Transverse colon (tissue), 4 donors: ENCODE data around the gene GARIN1A. TPM values are rescaled to one million over a fixed set of nuclear protein-coding genes. Genes with fewer than 3 reads are reported as not detected.

ENCODE experiments used
- DNase-seq: peaks from one replicate; pipeline ENCODE4 v3.0.0-alpha.2; 2019
- H3K27ac ChIP-seq, 4 donors: fragments of 200-600 bp; sonication (generic); 2 replicates each; pipeline ENCODE4 v1.5.1; 2016 to 2018; ENCODE audit warnings: inconsistent platforms in 4 of 4
- H3K27me3 ChIP-seq: fragments of 200-600 bp; sonication (generic); 2 replicates; pipeline ENCODE4 v1.5.1; 2017; ENCODE audit warnings: inconsistent platforms
- H3K36me3 ChIP-seq, 4 donors: fragments of 200-600 bp; sonication (generic); 2 replicates each; pipeline ENCODE4 v1.5.1; 2017 to 2019; ENCODE audit warnings: inconsistent platforms in 4 of 4
- H3K4me1 ChIP-seq, 4 donors: fragments of 200-600 bp; sonication (generic); 2 replicates each; pipeline ENCODE4 v1.5.1; 2017 to 2020; ENCODE audit warnings: inconsistent platforms in 4 of 4
- H3K4me3 ChIP-seq, 4 donors: fragments of 200-600 bp; sonication (generic); 1 replicate in 1 of 4; 2 replicates in 3 of 4; pipeline versions ENCODE4 v1.5.1 to v1.6.1; 2017 to 2019; ENCODE audit warnings: inconsistent platforms in 4 of 4
- H3K9me3 ChIP-seq, 2 donors: fragments of 200-600 bp; sonication (generic); 2 replicates each; pipeline ENCODE4 v1.5.1; 2017 to 2019; ENCODE audit warnings: inconsistent platforms in 2 of 2
- EP300 ChIP-seq: sonication (generic); formaldehyde crosslinking; IDR thresholded peaks from one replicate; pipeline ENCODE4 v1.6.1; 2017; ENCODE audit warnings: antibody characterized with exemption, low read depth
- POLR2A ChIP-seq: fragments of 450-650 bp; IDR thresholded peaks from one replicate; pipeline ENCODE4 v1.6.1; 2016; ENCODE audit warnings: antibody characterized with exemption, mild to moderate bottlenecking, moderate library complexity
- POLR2AphosphoS5 ChIP-seq, 3 donors: sonication (generic); formaldehyde crosslinking; IDR thresholded peaks; one replicate each; pipeline ENCODE4 v1.6.1; 2016; ENCODE audit warnings: antibody characterized with exemption in 3 of 3
- WGBS, 2 donors: methylation state at CpG; one replicate each; pipeline ENCODE4 v1.1.5; 2018; ENCODE audit warnings: low coverage in 1 of 2; 5-methylcytosine and 5-hydroxymethylcytosine counted together
- in situ Hi-C, 4 donors: fragments of 200-750 bp; cut with MboI; loops; one replicate each; pipeline versions ENCODE4 v1.15.0 to v1.15.1; 2017; ENCODE audit warnings: low sequenced_read_pairs in 3 of 4, low pct_ligation_motif_present in 1 of 4, low pct_unique_long_range_greater_than_20kb in 1 of 4
- intact Hi-C: fragments of 100-400 bp; cut with DNase I; formaldehyde crosslinking; loops from one replicate; pipeline ENCODE4 v1.15.1; 2023; ENCODE audit warnings: low total_unique reads
- total RNA-seq, 4 donors: library from RNA; depleted of rRNA; stranded (reverse); fragments of >200 nt; gene quantifications; one replicate each; pipeline ENCODE4 v1.1.0, GENCODE V29; 2016
- TF ChIP-seq, protein P1 (sequence below), 5 experiments: fragments of 200-600 bp in 3 of 5; fragments of 450-650 bp in 2 of 5; sonication (generic) in 3 of 5; IDR thresholded peaks; 1 replicate in 2 of 5; 2 replicates in 3 of 5; pipeline ENCODE4 v1.5.1; 2016 to 2017; ENCODE audit warnings: antibody characterized with exemption in 5 of 5, inconsistent platforms in 3 of 5, mild to moderate bottlenecking in 2 of 5, moderate library complexity in 1 of 5

The GARIN1A gene
- total RNA-seq, 4 donors from 2014 or later = 0.27 to 1.4 (median 0.48) TPM; not detected in 1

GRCh38 chr7:128693373-128694015 is 21.4 kb downstream of the GARIN1A start:
- DNase-seq = no peak
- H3K27ac ChIP-seq = no peak overlapping the region
- in situ Hi-C loops (no loop called here), intact Hi-C loops (no loop called here)
- 89 to 90% methylated on average over 2 to 19 of the region's 19 CpGs for WGBS, 2 donors
- TF ChIP-seq, protein P1, sequence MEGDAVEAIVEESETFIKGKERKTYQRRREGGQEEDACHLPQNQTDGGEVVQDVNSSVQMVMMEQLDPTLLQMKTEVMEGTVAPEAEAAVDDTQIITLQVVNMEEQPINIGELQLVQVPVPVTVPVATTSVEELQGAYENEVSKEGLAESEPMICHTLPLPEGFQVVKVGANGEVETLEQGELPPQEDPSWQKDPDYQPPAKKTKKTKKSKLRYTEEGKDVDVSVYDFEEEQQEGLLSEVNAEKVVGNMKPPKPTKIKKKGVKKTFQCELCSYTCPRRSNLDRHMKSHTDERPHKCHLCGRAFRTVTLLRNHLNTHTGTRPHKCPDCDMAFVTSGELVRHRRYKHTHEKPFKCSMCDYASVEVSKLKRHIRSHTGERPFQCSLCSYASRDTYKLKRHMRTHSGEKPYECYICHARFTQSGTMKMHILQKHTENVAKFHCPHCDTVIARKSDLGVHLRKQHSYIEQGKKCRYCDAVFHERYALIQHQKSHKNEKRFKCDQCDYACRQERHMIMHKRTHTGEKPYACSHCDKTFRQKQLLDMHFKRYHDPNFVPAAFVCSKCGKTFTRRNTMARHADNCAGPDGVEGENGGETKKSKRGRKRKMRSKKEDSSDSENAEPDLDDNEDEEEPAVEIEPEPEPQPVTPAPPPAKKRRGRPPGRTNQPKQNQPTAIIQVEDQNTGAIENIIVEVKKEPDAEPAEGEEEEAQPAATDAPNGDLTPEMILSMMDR (IDR thresholded peaks at IDR 0.05) = no peak
- no peak for TF ChIP-seq POLR2AphosphoS5 (IDR thresholded peaks at IDR 0.05)
- no peak for TF ChIP-seq EP300
- no peak for TF ChIP-seq POLR2A
- H3K9me3 ChIP-seq = no peaks in the 10 kb centered on the region
- H3K4me1 ChIP-seq = peaks cover 0 to 7% (median 6%) of the 10 kb centered on the region in 4 donors
- no peaks in the 10 kb centered on the region for H3K36me3 ChIP-seq
- H3K27me3 ChIP-seq = peaks cover 30% of the 10 kb centered on the region
- H3K4me3 ChIP-seq = no peak overlapping the region

GRCh38 chr7:128694738-128695137 is 22.6 kb downstream of the GARIN1A start:
- intact Hi-C loops (no loop called here), in situ Hi-C loops (no loop called here)
- peaks cover 0 to 7% (median 6%) of the 10 kb centered on the region in 4 donors for H3K4me1 ChIP-seq
- peaks cover 43% of the 10 kb centered on the region for H3K27me3 ChIP-seq
- H3K27ac ChIP-seq = no peak overlapping the region
- TF ChIP-seq POLR2A = no peak
- WGBS, 2 donors = 53 to 64% methylated on average over 2 of the region's 2 CpGs
- no peaks in the 10 kb centered on the region for H3K9me3 ChIP-seq
- no peak for DNase-seq
- no peaks in the 10 kb centered on the region for H3K36me3 ChIP-seq
- H3K4me3 ChIP-seq = no peak overlapping the region

DNA sequence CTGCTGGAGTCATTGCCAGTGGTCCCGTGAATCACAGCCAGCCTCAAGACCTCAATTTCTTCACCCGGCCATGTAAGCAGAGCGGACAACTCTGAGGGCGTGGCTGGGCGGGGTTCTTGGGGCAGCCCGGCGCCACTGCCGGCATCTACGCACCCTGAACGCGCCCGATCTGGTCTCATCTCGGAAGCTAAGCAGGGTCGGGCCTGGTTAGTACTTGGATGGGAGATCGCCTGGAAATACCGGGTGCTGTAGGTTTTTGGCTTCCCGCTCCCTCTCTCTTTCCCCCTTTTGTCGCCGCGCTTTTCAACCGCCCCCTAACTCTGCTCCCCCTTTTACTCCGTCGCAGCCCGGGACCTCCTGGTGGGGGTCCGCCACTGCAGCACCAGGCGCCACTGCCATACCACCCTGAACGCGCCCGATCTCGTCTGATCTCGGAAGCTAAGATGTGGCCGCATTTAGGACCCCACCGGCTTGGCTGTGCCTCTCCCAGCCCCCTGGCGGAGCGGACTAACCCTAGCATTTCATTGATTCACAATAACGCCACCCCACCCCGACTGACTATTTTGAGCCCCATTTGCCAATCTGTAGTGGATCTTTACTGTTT is 25.3 kb downstream of the GARIN1A start:
- no peaks in the 10 kb centered on the region for H3K9me3 ChIP-seq
- H3K36me3 ChIP-seq = no peaks in the 10 kb centered on the region
- H3K27me3 ChIP-seq = peaks cover 62% of the 10 kb centered on the region
- peaks cover 0 to 7% (median 6%) of the 10 kb centered on the region in 4 donors for H3K4me1 ChIP-seq
- DNase-seq = peak; percentile 38
- in situ Hi-C loops = no loop called here
- no peak for TF ChIP-seq EP300
- TF ChIP-seq, protein P1 (IDR thresholded peaks at IDR 0.05) = peak in 2 of 5 experiments; percentile 6 to 13
- 8 to 12% methylated on average over 8 to 36 of the region's 37 CpGs for WGBS, 2 donors
- intact Hi-C loops = no loop called here
- H3K27ac ChIP-seq = no peak overlapping the region
- H3K4me3 ChIP-seq = peak overlapping the region in 2 of 4 donors; percentile 9 to 16

GRCh38 chr7:128699196-128699712 is 27.2 kb downstream of the GARIN1A start:
- intact Hi-C loops = no loop called here
- Histone ChIP-seq H3K27me3 (peaks cover 62% of the 10 kb centered on the region), H3K4me3 (no peak overlapping the region), H3K27ac (no peak overlapping the region), H3K36me3 (no peaks in the 10 kb centered on the region), H3K4me1 (peaks cover 0 to 7% (median 6%) of the 10 kb centered on the region in 4 donors), H3K9me3 (no peaks in the 10 kb centered on the region)
- no peak for DNase-seq
- no peak for TF ChIP-seq POLR2A
- no peak for TF ChIP-seq EP300
- TF ChIP-seq, protein P1 (IDR thresholded peaks at IDR 0.05) = no peak
- no peak for TF ChIP-seq POLR2AphosphoS5 (IDR thresholded peaks at IDR 0.05)
- in situ Hi-C loops = no loop called here
- 64 to 79% methylated on average over 3 of the region's 3 CpGs for WGBS, 2 donors
